Loucy (cell line): Measurements from ENCODE around the gene SHISA6.

Source experiments
- H2AFZ ChIP-seq: fragments of 200-600 bp; sonication (generic); 2 replicates; pipeline ENCODE4 v1.6.0; 2016; ENCODE audit warnings: antibody characterized with exemption, mild to moderate bottlenecking, low read length, moderate library complexity
- H3F3A ChIP-seq: fragments of 200-600 bp; 2 replicates; pipeline ENCODE4 v1.6.0; 2016; ENCODE audit warnings: antibody characterized with exemption, low read depth, mild to moderate bottlenecking
- H3K27me3 ChIP-seq: fragments of 200-600 bp; sonication (generic); 2 replicates; pipeline ENCODE4 v1.6.1; 2014; ENCODE audit warnings: low read length, mild to moderate bottlenecking; ENCODE audit not compliant: insufficient read depth, poor library complexity, severe bottlenecking
- H3K36me3 ChIP-seq: fragments of 200-600 bp; sonication (generic); 2 replicates; pipeline ENCODE4 v1.6.1; 2016; ENCODE audit warnings: low read length; ENCODE audit not compliant: insufficient read depth
- H3K4me1 ChIP-seq: fragments of 200-600 bp; sonication (generic); 2 replicates; pipeline ENCODE4 v1.5.1; 2014; ENCODE audit warnings: low read length, mild to moderate bottlenecking; ENCODE audit not compliant: insufficient read depth, poor library complexity, severe bottlenecking
- H3K4me2 ChIP-seq: fragments of 200-600 bp; sonication (generic); 2 replicates; pipeline ENCODE4 v1.6.0; 2014; ENCODE audit warnings: antibody characterized with exemption, low read length, low read depth, mild to moderate bottlenecking; ENCODE audit not compliant: poor library complexity, severe bottlenecking
- H3K4me3 ChIP-seq: fragments of 200-600 bp; sonication (generic); 2 replicates; pipeline ENCODE4 v1.5.1; 2014; ENCODE audit warnings: low read length, mild to moderate bottlenecking, mixed read lengths; ENCODE audit not compliant: poor library complexity, severe bottlenecking
- H3K79me2 ChIP-seq: fragments of 200-600 bp; sonication (generic); 2 replicates; pipeline ENCODE4 v1.6.1; 2014; ENCODE audit warnings: low read length; ENCODE audit not compliant: insufficient read depth
- H3K9ac ChIP-seq: fragments of 200-600 bp; sonication (generic); 2 replicates; pipeline ENCODE4 v1.6.0; 2014; ENCODE audit warnings: mild to moderate bottlenecking, low read depth, low read length, moderate library complexity; ENCODE audit not compliant: poor library complexity, severe bottlenecking
- H3K9me2 ChIP-seq: fragments of 200-600 bp; sonication (generic); replicated peaks from 2 replicates; pipeline ENCODE4 v1.6.1; 2016; ENCODE audit warnings: low read depth, low read length, mixed read lengths
- H3K9me3 ChIP-seq: fragments of 200-600 bp; sonication (generic); 2 replicates; pipeline ENCODE4 v1.6.1; 2014; ENCODE audit warnings: mild to moderate bottlenecking, antibody characterized with exemption, low read length, low read depth; ENCODE audit not compliant: insufficient read depth
- H4K20me1 ChIP-seq: fragments of 200-600 bp; sonication (generic); 2 replicates; pipeline ENCODE4 v1.6.0; 2014; ENCODE audit warnings: antibody characterized with exemption, low read length, mild to moderate bottlenecking; ENCODE audit not compliant: insufficient read depth, poor library complexity, severe bottlenecking
- EZH2phosphoT487 ChIP-seq: fragments of 200-600 bp; IDR thresholded peaks from 2 replicates; pipeline ENCODE4 v1.6.1; 2018; ENCODE audit warnings: antibody characterized with exemption, mild to moderate bottlenecking, moderate library complexity, borderline replicate concordance
- TF ChIP-seq, protein P1 (sequence below): fragments of 200-600 bp; sonication (generic); conservative IDR thresholded peaks from 2 replicates; pipeline ENCODE4 v1.5.1; 2014; ENCODE audit warnings: mild to moderate bottlenecking, antibody characterized with exemption, low read length

SHISA6 gene

GRCh38 chr17:11241611-11242226 lies 706 bp downstream of the SHISA6 start:
- H3K4me3 ChIP-seq, result no peak overlapping the region
- no peaks in the 10 kb centered on the region for H3K79me2 ChIP-seq
- no peaks in the 10 kb centered on the region for H3F3A ChIP-seq
- H3K9ac ChIP-seq, result no peak overlapping the region
- no peaks in the 10 kb centered on the region for H3K9me3 ChIP-seq
- H3K27me3 ChIP-seq, result no peaks in the 10 kb centered on the region
- H3K4me1 ChIP-seq, result no peaks in the 10 kb centered on the region
- H2AFZ ChIP-seq, result no peak overlapping the region
- H3K9me2 ChIP-seq, result no peaks in the 10 kb centered on the region
- no peaks in the 10 kb centered on the region for H3K36me3 ChIP-seq
- no peaks in the 10 kb centered on the region for H4K20me1 ChIP-seq
- H3K4me2 ChIP-seq, result no peak overlapping the region
- TF ChIP-seq, protein P1, sequence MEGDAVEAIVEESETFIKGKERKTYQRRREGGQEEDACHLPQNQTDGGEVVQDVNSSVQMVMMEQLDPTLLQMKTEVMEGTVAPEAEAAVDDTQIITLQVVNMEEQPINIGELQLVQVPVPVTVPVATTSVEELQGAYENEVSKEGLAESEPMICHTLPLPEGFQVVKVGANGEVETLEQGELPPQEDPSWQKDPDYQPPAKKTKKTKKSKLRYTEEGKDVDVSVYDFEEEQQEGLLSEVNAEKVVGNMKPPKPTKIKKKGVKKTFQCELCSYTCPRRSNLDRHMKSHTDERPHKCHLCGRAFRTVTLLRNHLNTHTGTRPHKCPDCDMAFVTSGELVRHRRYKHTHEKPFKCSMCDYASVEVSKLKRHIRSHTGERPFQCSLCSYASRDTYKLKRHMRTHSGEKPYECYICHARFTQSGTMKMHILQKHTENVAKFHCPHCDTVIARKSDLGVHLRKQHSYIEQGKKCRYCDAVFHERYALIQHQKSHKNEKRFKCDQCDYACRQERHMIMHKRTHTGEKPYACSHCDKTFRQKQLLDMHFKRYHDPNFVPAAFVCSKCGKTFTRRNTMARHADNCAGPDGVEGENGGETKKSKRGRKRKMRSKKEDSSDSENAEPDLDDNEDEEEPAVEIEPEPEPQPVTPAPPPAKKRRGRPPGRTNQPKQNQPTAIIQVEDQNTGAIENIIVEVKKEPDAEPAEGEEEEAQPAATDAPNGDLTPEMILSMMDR, result no peak
- TF ChIP-seq EZH2phosphoT487, result no peak

GRCh38 chr17:11242411-11242810 lies 1.4 kb downstream of the SHISA6 start:
- no peak overlapping the region for H3K9ac ChIP-seq
- no peaks in the 10 kb centered on the region for H3K9me3 ChIP-seq
- no peak overlapping the region for H3K4me2 ChIP-seq
- no peak for TF ChIP-seq EZH2phosphoT487
- TF ChIP-seq, protein P1, result no peak
- no peak overlapping the region for H2AFZ ChIP-seq
- no peaks in the 10 kb centered on the region for H3F3A ChIP-seq
- no peak overlapping the region for H3K4me3 ChIP-seq
- H4K20me1 ChIP-seq, result no peaks in the 10 kb centered on the region
- H3K36me3 ChIP-seq, result no peaks in the 10 kb centered on the region
- no peaks in the 10 kb centered on the region for H3K9me2 ChIP-seq
- no peaks in the 10 kb centered on the region for H3K27me3 ChIP-seq
- no peaks in the 10 kb centered on the region for H3K79me2 ChIP-seq
- no peaks in the 10 kb centered on the region for H3K4me1 ChIP-seq

DNA sequence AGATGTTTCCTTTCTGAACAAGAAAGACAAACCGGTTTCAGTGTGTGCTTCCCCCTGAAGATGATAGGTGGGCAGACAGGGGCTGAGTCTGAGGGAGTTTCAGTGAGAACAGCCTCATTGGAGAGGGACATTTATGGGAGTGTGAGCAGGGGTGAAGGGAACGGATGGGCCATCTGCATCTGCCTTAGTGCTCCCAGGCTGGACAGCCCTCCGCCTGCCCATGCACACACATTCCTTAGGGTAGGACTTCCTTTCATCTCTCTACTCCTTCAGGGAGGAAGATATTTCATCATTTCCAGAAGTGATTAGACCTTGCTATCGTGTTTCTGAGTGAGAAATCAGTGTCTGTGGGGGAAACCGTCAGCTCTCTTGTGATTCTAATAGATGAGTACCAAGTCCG lies 3.8 kb downstream of the SHISA6 start:
- no peaks in the 10 kb centered on the region for H3K27me3 ChIP-seq
- H3K9me3 ChIP-seq, result no peaks in the 10 kb centered on the region
- H3K79me2 ChIP-seq, result no peaks in the 10 kb centered on the region
- H3K4me3 ChIP-seq, result no peak overlapping the region
- no peak overlapping the region for H2AFZ ChIP-seq
- H3K4me2 ChIP-seq, result no peak overlapping the region
- no peaks in the 10 kb centered on the region for H3F3A ChIP-seq
- H3K9me2 ChIP-seq, result no peaks in the 10 kb centered on the region
- no peaks in the 10 kb centered on the region for H4K20me1 ChIP-seq
- no peaks in the 10 kb centered on the region for H3K36me3 ChIP-seq
- no peak overlapping the region for H3K9ac ChIP-seq
- H3K4me1 ChIP-seq, result no peaks in the 10 kb centered on the region
- TF ChIP-seq EZH2phosphoT487, result no peak
- TF ChIP-seq, protein P1, result no peak
